Adipose tissue (tissue), 3 donors: ENCODE data around the gene PRLH. TPM values are rescaled to one million over a fixed set of nuclear protein-coding genes. Genes with fewer than 3 reads are reported as not detected.
"Not testable (repeated sequence)": the region's sequence is repeated elsewhere in the genome, so short reads cannot be mapped to it uniquely, and the experiment has no call there.

ENCODE experiments used
- H3K27ac ChIP-seq: one replicate; pipeline ENCODE4 v1.5.1; 2013; ENCODE audit warnings: low read depth, low read length
- WGBS, 3 donors: extraction: QIAGEN DNeasy Blood & Tissue Kit; methylation state at CpG; one replicate each; pipeline ENCODE4 v1.1.7; 2013; 5-methylcytosine and 5-hydroxymethylcytosine counted together
- polyA plus RNA-seq, 3 donors: library from polyadenylated mRNA; stranded (reverse); fragments of 200-250 nt; gene quantifications; one replicate each; pipeline ENCODE4 v1.2.3, GENCODE V29; 2013
- donor health status: healthy with polysubstance abuse.
- donor health status: Bipolar disorder and iron deficiency.
- donor health status: healthy.

Gene PRLH
- polyA plus RNA-seq, 3 donors: not detected

GRCh38 chr2:237593036-237593435, 26.7 kb downstream of the PRLH start:
- 90 to 94% (median 94%) methylated on average over 10 of the region's 10 CpGs for WGBS, 3 donors
- no peak overlapping the region for H3K27ac ChIP-seq

- 91 to 94% (median 91%) methylated on average over 17 of the region's 17 CpGs for WGBS, 3 donors
- no peak overlapping the region for H3K27ac ChIP-seq
Observed at GRCh38 chr2:237593596-237594320, 27.4 kb downstream of the PRLH start.

- no peak overlapping the region for H3K27ac ChIP-seq
- WGBS, 3 donors: 58 to 70% (median 68%) methylated on average over 5 of the region's 5 CpGs
Observed at GRCh38 chr2:237594514-237594871, 28.1 kb downstream of the PRLH start.

- 92 to 100% (median 95%) methylated on average over 4 to 5 of the region's 5 CpGs for WGBS, 3 donors
- H3K27ac ChIP-seq: not testable (repeated sequence)
Observed at GRCh38 chr2:237595829-237596519, 29.6 kb downstream of the PRLH start.

- H3K27ac ChIP-seq: no peak overlapping the region
- 86 to 89% (median 88%) methylated on average over 13 of the region's 13 CpGs for WGBS, 3 donors
Observed at GRCh38 chr2:237596520-237597195, 30.3 kb downstream of the PRLH start.

- H3K27ac ChIP-seq: no peak overlapping the region
Observed at GRCh38 chr2:237597196-237598145, 31.1 kb downstream of the PRLH start.

GRCh38 chr2:237598468-237599208, 32.3 kb downstream of the PRLH start:
- WGBS, 3 donors: 76 to 95% (median 91%) methylated on average over 14 of the region's 14 CpGs
- H3K27ac ChIP-seq: no peak overlapping the region

More at GRCh38 chr2:237597196-237598145, 31.1 kb downstream of the PRLH start:
- 88 to 91% (median 90%) methylated on average over 28 to 29 of the region's 29 CpGs for WGBS, 3 donors

- no peak overlapping the region for H3K27ac ChIP-seq
- whole genome bisulfite sequencing, 3 donors: 76 to 83% (median 77%) methylated on average over 9 of the region's 9 CpGs
Observed at GRCh38 chr2:237599465-237600110, 33.2 kb downstream of the PRLH start.

GRCh38 chr2:237600205-237600846, 34.0 kb downstream of the PRLH start:
- WGBS, 3 donors: 55 to 59% (median 56%) methylated on average over 16 of the region's 16 CpGs
- no peak overlapping the region for H3K27ac ChIP-seq

GRCh38 chr2:237601453-237602116, 35.2 kb downstream of the PRLH start:
- WGBS, 3 donors: 81 to 87% (median 83%) methylated on average over 14 of the region's 14 CpGs
- H3K27ac ChIP-seq: no peak overlapping the region

- 87 to 94% (median 90%) methylated on average over 7 of the region's 7 CpGs for WGBS, 3 donors
- no peak overlapping the region for H3K27ac ChIP-seq
Observed at GRCh38 chr2:237602409-237602808, 36.0 kb downstream of the PRLH start.

GRCh38 chr2:237603049-237603717, 36.8 kb downstream of the PRLH start:
- H3K27ac ChIP-seq: no peak overlapping the region
- 72 to 80% (median 75%) methylated on average over 13 of the region's 13 CpGs for WGBS, 3 donors

- 19 to 55% (median 23%) methylated on average over 15 of the region's 15 CpGs for WGBS, 3 donors
- no peak overlapping the region for H3K27ac ChIP-seq
Observed at GRCh38 chr2:237603718-237604362, 37.5 kb downstream of the PRLH start.

- H3K27ac ChIP-seq: no peak overlapping the region
- WGBS, 3 donors: 84 to 91% (median 89%) methylated on average over 11 of the region's 11 CpGs
Observed at GRCh38 chr2:237604391-237604790, 38.0 kb downstream of the PRLH start.

GRCh38 chr2:237604960-237605359, 38.6 kb downstream of the PRLH start:
- 79 to 93% (median 90%) methylated on average over 9 of the region's 9 CpGs for WGBS, 3 donors
- no peak overlapping the region for H3K27ac ChIP-seq
